NCI-H2227 (cell line): Measurements from ENCODE around the gene RYR1.
"Not testable (repeated sequence)": the region's sequence is repeated elsewhere in the genome, so short reads cannot be mapped to it uniquely, and the experiment has no call there.

Source experiments
- DNase-seq: peaks from one replicate; lab custom pipeline; 2025; ENCODE audit not compliant: unreplicated experiment; lab: John Stamatoyannopoulos, UW

The RYR1 gene

DNA sequence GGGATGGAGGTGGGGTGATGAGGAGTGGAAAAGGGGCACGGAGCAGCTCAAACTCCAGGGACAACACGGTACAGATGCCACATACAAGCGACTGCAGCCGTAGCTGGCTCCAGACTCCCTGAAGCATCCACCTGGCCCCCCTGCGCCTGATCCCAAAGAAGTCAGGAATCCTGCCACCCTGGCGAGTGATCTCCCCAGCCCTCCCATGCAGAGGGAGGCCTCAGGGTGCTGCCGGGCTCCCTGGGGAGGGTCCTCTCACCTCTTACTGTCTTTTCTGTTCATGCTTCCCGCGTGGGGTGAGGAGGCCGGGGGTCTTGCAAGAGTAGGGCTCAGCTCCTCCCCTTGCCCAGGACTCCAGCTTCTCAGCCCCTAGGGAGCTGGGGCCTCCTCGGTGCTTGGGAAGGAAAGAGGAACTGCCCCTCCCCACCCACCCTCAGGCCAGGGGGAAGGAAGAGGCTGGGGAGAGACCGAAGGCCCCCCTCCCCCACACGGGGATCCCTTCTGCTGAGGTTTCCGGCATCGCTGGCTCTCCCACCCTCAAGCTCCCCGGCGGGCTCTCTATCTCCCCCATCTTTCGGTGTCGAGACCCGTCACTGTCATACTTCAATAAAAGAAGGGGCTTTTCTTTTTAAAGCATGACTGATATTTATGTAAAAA is 7.6 kb upstream of the RYR1 start, which contains the start of gene RASGRP4:
RASGRP4 (minus strand) TSS at position 410 of the 657 bp plus-strand sequence; CDS start at position 282, 128 bp downstream.
- DNase-seq: no peak

- DNase-seq: not testable (repeated sequence)
Observed at GRCh38 chr19:38427035-38427677, 6.3 kb upstream of the RYR1 start.

- DNase-seq: no peak
Observed at GRCh38 chr19:38429055-38429810, 4.3 kb upstream of the RYR1 start.

DNA sequence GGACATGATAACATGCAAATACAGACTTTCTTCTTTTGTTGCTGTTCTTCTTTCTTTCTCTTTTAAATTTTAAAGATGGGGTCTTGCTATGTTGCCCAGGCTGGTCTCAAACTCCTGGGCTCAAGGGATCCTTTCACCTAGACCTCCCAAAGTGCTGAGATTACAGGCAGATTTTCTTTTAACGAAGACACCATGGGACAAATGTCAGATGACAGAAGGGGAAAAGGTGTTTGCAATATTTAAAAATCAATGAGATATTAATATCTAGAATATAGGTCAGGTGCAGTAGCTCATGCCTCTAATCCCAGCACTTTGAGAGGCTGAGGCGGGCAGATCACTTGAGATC is 3.7 kb upstream of the RYR1 start:
- DNase-seq: no peak

- DNase-seq: no peak
Observed at GRCh38 chr19:38430931-38431330, 2.6 kb upstream of the RYR1 start.

DNA sequence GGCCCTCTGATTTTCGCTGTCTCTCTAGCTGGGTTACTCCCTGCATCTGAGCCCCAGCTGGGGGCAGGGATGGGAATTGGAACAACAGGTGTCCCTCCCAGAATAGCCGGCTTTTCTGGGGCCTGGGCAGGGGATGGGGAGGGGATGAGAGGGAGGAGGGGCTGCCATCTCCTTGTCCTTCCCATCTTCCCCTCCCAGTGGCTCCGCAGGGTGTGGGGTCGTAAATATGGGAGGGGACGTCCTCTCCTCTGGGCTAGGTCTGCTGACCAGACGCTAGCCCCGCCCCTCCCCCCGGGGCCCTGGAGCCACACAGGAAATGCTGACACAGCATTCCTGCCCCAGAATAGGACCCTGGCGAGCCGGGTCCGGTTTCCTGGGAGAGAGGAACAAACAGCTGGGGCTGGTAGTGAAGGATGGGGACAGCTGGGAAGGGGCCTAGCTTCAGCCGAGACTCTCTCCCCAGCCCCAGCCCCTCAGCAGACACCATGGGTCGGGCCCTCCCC is 1.1 kb downstream of the RYR1 start:
- no peak for DNase-seq

DNA sequence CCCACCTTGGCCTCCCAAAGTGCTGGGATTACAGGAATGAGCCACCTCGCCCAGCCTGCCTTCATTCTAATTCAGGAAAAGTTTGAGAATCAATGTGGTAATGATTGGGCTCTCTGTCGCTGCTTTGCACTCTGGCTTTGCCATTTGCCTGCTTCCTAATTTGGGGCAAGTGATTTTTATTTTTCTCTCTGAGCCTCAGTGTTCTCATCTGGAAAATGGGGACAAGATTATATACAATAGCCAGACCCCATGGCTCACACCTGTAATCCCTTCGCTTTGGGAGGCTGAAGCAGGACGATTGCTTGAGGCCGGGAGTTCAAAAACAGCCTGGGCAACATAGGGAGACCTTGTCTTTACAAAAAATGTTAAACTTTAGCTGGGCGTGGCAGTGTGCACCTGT is 3.8 kb downstream of the RYR1 start:
- no peak for DNase-seq

DNA sequence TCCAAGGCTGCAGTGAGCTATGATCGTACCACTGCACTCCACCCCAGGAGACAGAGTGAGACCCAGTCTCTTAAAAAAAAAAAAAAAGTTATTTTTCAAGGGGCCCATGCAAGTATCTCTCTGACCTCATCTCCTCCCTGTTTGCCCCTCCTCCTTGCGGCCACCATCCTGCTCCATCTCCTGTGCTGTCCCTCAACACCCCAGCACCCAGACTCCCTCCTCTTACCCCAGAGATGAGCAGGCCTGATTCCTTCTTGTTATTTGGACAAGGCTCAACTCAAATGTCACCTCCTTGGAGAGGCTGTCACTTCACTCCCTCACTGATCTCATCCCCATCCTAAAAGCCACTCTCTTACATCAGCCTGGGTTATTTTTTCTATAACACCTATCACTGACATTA is 4.4 kb downstream of the RYR1 start:
- DNase-seq: no peak

DNA sequence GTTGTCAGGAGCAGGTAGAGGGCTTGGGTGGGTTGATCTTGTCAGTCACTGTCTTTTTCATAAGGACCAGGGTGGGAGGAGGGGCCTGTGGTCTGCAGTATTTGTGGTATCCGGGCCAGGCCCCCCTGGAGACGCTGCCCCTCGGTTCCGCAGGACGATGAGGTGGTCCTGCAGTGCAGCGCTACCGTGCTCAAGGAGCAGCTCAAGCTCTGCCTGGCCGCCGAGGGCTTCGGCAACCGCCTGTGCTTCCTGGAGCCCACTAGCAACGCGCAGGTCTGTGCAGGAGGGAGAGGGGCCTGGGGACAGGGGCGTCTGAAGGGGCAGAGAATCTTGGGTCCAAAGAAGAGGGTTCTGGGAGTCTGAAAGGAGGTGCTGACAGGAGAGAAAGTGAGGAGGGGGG is 7.1 kb downstream of the RYR1 start:
- DNase-seq: no peak

DNA sequence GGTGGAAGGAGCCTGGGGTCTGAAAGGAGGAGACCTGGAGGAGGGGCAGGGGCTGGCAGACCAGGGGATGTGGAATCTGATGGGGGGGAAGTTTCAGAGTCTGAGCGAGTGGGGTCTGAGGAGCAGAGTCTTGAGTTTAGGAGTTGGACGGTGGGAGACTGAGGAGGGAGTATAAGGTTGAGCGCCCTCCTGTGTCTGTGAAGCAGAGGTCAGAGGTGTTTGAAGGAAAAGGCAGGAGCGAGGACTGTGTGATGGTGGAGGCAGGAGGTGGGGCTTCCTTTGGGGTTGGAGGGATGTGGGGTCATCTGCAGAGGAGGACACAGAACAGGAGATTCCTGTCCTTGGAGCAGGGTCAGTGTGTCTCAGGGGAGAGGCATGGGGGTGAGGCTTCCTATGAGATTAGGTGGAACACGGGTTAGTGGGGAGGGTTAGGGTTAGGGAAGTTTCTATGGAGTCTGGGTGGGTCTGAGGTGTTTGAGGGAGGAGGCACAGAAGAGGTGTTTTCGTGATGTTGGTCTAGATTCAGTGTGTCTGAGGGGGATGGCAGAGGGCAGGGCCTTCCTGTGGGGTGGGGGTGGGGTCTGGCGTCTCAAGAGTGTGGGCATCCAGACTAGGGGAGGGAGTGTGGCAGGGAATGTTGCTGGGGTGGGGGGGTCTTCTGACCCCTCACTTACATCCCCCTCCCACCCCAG is 8.3 kb downstream of the RYR1 start:
- DNase-seq: no peak

DNA sequence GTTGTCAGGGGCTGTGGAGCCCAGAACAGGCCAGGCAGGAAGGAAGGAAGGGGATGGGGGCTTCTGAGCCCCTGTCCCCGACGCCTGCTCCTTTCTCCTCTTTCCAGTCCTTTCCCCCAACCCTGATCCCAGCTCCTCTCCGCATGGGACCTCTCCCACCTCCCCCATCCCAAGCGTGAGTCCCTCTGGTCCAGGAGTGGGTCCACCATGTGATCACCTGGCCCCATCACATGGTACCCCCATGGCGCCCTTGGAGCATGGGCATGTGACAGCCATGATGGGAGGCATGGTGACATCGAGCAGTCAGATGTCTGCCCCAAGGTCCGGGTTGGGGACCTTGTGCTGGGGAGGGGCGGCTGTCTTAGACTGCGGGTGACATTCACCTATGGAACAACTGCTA is 9.2 kb downstream of the RYR1 start:
- no peak for DNase-seq

GRCh38 chr19:38443458-38443999 is 10.0 kb downstream of the RYR1 start:
- DNase-seq: no peak

- DNase-seq: no peak
Observed at GRCh38 chr19:38444026-38444425, 10.5 kb downstream of the RYR1 start.

DNA sequence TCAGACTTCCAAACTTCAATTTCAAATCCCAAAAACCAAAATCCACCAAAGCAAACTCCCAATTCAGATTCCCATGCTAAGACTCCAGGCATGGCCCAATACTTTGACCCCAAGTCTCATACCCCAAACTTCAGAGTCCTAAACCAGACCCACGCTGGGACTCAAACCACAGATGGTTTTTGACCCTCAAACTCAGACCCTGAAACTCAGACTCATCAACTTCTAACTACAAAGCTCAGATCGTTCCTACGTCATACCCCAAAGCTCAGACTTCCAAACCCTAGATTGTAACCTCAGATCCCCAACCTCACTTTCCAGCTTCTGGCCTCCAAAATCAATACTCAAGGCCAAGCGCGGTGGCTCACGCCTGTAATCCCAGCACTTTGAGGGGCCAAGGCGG is 11.9 kb downstream of the RYR1 start:
- no peak for DNase-seq

GRCh38 chr19:38448225-38448624 is 14.7 kb downstream of the RYR1 start:
- no peak for DNase-seq

GRCh38 chr19:38449518-38449917 is 16.0 kb downstream of the RYR1 start:
- no peak for DNase-seq

DNA sequence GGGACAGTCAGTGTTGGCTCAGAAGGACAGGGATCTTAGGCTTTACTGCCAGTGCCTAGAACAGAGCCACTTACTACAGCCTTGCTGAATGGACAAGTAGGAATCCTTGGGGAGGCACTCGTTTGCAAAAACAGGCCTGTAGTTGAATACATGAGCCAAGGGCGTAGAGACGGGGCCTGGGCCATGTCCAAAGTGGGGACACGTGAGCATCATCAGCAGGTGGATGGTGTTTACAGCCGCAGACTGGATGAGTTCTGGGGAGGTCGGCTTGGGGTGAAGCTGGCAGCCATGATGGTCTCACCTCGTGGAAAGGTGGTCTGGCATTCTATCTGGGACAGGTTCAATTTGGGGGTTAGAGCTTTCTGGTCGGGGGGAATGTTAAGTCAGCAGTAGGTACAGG is 17.5 kb downstream of the RYR1 start:
- DNase-seq: no peak

- DNase-seq: no peak
Observed at GRCh38 chr19:38451629-38452028, 18.1 kb downstream of the RYR1 start.

DNA sequence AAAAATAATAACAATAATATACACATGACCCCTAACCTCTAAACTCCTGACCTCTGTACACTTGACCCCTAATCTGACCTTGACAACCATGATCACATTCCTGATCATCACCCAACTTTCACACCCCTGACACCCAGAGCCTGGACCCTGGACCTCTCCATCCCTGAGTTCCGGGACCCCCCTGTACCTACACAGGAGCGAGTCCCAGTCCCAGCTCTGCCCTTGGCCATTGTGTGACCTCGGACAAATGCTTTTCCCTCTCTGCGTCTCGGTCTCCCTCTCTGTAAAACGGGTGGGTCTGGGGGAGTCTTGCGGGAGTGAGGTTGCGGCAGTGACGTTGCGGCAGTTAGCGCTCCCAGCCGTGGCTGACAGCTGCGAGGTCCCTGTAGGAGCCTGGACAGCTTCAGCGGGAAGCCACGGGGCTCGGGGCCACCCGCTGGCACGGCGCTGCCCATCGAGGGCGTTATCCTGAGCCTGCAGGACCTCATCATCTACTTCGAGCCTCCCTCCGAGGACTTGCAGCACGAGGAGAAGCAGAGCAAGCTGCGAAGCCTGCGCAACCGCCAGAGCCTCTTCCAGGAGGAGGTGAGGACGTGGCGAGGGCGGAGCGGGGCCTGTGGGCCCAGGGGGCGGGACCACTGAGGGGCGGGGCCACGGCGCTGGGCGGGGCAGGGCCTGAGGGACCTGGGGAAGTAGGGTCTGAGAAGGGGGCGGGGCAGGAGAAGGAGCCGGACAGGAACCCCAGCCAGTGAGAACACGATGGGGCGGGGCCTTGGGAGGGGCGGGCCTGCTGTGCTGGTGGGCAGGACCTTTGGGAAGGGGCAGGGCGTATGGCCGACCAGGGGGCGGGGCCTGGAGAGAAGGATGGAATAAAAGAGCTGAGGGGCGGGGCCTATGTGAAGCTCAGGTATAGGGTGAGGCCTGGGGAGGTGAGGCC is 19.2 kb downstream of the RYR1 start:
- DNase-seq: peak; percentile 62

DNA sequence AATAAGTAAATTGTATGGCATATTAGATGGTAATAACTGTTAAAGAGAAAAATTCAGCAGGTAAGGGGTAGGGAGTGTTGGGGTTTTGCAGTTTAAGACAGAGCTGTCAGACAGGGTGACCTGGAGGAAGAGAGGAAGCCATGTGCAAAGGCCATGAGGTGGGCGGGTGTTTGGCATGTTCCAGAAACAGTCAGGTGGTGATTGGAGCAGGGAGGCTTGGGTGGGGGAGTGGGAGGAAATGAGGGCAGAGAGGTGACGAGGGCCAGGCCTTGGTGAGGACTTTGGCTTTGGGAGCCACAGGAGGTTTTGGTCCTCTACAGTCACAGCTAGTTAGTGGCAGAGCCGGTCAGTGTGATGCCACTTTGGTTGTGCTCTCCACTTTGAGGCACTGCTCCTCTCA is 20.1 kb downstream of the RYR1 start:
- DNase-seq: no peak
